ENCODE measurements around the gene ARHGEF7.

ARHGEF7 gene

DNA sequence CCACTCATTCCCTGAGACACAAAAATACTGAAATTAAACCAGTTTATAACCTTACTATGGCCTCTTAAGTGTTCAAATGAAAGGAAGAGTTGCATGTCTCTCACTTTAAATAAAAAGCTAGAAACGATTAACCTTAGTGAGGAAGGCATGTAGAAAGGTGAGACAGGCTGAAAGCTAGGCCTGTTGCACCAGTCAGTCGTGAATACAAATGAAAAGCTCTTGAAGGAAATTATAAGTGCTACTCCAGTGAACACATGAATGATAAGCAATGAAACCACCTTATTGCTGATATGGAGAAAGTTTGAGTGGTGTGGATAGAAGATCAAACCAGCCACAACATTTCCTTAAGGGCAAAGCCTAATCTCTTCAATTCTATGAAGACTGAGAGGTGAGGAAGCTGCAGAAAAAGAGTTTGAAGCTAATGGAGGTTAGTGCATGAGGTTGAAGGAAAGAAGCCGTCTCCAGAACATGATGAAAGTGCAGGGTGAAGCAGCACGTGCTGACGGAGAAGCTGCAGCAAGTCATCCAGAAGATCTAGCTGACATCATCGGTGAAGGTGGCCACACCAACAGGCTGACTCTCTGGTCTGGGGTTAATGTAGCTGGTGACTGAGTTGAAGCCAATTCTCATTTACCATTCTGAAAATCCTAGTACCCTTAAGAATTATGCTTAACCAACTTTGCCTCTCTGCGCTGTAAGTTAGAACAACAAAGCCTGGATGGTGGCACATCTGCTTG lies 110.9 kb downstream of the ARHGEF7 start:
- no peak for DNase-seq (ENCODE audit: low spot score)

DNA sequence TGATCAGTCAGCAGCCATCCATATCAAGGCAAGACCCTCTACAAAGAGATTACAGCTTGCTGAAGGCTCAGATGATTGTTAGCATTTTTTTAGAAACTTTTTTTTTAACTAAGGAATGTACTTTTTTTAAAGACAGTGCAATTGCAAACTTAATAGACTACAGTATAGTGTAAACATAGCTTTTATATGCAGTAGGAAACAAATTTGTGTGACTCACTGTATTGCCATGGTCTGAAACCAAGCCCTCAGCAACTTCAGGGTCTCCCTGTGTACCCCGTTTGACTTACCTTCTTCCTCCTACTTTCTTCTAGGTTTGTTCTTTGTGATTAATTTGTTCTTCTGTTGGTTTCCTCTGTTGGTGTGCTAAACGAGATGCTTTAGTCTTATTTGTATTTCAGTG lies 112.3 kb downstream of the ARHGEF7 start:
- DNase-seq (ENCODE audit: low spot score): no peak

DNA sequence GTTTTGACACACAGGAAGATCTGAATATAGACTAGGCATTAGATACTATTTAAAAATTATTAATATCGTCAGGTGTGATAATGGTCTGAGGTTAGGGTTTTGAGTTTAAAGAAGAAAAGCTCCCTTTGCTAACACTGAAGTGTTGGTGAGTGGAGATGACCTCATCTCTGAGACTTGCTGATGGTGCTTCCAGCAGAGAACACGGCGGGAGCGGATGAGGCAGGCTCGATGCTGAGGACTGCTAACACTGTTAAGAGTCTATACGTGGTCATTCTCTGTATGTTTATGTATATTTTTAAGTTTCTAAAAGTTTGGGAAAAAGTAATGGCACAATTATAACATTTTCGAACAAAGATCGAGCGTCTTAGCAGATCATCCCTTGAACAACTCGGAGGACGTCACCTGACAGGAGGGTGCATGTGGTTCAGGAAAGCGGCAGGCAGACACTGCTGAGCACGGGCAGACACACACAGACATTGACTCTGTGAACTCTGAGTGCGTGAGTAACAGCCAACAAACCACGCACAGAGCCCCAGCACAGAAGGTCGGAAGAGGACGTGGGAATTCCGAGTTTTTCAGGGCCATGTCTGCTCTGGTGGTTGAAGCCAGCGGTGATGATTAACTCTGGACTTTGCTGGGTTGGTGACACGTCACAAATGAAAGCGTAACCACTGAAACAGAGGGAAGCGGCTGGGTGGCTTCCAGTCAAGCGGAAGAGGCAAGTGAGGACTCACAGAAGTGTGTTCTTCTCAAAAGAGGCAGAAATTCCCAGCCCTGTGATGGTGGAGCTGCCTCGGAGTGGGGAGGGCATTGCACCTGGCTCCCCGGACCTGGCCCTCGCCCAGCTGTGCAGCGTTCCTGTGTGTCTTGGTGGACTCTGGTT lies 113.4 kb downstream of the ARHGEF7 start:
- DNase-seq (ENCODE audit: low spot score): no peak

DNA sequence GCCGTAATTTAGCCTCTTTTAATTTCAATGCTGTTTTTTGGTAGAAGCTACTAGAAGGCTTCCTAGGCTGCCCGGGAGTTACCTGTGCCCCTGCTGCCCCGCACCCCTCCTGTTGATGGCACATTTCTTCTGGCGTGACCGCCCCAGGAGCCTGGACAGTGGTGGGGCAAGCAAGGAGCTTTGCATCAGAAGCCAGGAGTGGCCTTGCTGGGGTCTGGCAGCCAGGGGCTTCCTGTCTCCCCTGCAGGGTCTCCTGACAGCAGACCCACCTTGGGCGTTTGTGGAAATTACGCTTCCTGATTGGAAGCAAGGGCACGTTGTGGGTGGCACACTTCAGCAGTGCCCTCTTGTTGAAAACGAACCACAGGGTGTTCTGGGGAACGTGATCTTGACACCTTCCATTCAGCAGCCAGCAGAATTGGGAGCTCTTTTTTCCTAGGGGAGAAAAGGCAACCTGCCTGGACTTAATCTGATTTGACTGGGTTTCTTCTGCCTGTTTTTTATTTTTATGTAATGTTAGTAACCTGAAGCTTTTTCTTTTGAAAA lies 115.3 kb downstream of the ARHGEF7 start:
- DNase-seq (ENCODE audit: low spot score): no peak

DNA sequence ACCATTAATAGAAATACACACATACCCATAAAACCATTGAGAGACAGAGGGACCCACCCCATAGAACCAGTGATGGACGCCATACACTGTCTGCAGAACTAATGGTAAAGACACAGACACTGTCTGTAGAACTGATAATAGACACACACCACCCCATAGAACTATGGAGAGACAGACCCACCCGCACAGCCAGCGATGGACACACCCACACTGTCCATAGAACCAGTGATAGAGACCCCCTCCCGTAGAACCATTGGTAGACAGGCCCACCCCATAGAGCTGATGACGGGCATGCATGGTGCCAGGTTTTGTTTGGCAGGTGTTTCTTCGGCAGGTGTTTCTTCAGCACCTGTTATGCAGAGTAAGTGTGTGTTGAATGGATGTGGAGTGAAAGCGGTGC lies 117.1 kb downstream of the ARHGEF7 start:
- no peak for DNase-seq (ENCODE audit: low spot score)

DNA sequence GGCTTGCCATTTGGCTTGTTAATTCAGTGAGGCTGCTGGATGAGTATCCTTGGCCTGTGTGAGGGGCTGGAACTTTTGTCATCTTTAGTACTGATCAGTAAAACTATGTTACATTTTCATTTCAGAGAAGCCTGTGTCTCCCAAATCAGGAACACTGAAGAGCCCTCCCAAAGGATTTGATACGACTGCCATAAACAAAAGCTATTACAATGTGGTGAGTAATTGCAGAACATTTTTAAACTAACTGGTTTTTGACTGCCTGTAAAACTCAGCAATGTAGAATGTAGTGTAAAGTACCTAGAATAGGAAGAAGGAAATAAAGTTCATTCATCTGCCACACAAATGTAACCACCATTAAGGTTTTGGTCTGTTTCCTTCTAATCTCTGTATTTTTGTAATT lies 118.0 kb downstream of the ARHGEF7 start:
- no peak for DNase-seq (ENCODE audit: low spot score)

DNA sequence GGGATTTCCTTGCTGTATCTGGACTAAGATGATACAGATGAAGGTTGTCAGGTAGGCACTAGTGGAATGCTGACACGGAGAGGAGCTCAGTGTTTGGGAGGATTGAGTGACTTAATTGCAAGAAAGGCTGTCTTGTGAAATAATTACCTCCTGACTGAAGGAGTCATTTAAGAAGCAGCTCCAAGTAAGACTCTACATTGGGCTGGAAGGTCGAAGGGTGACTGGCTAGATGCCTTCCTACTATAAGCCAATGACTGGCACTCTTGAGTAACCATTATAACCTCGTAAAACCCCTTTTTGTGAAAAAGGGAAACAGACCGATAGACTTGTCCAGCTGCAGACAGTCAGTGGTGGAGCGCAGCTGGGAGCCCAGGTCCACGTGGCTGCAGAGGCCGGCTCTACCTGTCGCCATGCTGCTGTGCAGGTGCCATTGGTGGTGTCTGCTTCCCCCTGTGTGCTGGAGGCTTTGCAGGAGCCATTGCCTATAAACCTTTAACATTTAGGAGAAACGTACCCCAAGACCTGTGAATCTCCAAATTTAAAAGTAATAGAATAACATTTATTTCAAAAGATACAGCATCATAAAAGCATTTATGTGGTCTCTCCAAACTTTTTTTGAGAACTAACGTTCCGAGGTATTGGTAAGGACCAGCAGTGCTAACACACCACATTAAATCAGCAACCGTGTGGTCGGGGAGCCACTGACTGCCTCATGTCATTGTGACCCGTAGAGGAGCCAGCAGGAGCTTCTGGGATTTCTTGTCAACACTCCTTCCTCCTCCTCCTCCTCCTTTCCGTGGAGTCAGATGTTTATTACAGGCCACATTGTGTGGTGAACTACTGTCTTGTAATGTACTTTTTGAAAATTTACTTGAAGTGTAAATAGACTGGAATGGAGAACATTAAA lies 124.9 kb downstream of the ARHGEF7 start:
- no peak for DNase-seq (ENCODE audit: low spot score)

DNA sequence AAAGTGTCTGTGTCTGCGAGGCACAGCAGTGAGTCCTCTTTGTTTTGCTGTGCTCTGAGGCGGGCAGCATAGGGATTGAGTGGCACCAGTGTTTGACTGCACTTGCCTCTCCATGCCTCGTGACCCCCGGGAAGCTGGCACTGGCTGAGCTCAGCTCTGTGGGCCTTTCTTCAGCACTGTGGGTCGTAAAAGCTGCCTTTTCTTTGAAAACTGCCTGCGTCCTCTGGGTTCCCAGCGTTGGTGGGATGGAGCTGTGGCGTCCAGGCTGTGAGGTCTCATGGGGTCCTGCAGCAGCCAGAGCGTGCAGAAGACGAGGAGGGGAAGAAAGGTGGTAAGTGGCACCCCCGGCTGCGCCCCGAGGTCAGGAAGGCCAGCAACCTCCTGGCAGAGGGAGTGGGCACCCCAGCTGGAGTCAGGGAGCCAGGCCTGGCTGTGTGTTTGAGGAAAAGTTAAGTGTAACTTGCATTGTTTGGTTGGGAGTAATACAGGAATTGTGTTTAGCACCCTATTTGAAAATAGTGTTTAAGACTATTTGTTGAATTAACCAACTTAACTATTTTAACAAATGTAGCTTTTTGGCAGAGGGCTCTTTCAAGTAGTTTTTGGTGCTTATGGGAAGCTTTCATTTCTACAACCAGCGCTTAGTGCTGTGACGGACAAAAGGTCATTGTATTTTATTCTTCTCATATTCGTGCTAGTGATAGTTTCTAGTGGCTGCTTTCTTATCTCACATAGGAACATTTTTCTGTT lies 126.1 kb downstream of the ARHGEF7 start:
- no peak for DNase-seq (ENCODE audit: low spot score)

DNA sequence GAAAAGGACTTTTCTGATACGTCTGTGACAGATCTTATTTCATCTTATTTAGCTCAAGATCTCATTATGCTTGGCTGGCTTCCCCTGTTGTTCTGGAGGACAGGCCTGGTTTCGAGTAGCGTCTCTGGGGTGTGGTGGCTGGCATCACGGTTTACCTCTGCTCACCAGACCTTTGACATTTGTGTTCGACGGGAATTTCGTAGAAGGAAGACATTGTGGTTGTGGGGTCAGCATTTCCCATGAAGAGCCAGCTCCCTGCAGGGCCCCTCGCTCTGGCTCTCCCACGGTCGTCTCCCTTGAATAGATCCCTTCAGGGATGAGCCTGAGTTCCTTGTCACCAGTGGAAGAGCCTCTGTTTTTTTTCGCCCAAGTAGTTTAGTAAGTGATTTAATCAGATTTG lies 126.8 kb downstream of the ARHGEF7 start:
- DNase-seq (ENCODE audit: low spot score): no peak

DNA sequence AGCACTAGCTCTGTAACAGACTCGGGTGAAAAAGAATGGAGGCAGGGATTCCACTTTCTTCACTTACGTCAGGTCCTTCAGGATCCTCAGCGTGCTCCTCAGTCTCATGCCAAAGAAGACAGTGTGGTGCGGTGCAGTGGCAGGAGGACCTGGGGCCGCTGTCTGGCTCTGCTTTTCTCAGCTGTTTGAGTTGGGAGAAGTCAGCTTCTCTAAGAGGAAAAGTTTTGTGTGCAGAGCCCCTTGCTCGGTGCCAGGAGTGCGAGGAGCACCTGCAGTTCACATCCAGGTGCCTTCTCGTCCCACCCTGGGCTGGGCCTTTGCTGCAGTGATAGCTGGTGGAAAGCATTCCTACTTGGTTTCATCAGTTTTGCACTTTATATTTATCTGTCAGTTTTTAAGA lies 127.5 kb downstream of the ARHGEF7 start:
- DNase-seq (ENCODE audit: low spot score): no peak

DNA sequence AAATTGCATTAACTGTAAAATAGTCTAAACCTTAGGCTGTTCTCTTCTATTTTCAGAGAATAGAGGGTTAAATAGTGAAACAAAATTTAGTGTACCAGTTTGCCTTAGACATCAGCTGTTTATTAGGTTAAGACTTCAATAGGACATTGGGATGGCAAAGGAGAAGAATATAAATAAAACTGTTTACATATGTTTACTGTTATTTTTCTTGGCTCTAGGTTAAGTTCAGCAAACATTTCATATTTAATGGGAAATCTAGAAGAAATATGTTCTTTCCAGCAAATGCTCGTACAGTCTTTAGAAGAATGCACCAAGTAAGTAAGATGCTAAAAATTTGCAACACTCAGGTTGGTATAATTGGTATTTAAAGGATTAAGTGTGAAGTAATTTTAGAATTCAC lies 128.9 kb downstream of the ARHGEF7 start:
- no peak for DNase-seq (ENCODE audit: low spot score)

DNA sequence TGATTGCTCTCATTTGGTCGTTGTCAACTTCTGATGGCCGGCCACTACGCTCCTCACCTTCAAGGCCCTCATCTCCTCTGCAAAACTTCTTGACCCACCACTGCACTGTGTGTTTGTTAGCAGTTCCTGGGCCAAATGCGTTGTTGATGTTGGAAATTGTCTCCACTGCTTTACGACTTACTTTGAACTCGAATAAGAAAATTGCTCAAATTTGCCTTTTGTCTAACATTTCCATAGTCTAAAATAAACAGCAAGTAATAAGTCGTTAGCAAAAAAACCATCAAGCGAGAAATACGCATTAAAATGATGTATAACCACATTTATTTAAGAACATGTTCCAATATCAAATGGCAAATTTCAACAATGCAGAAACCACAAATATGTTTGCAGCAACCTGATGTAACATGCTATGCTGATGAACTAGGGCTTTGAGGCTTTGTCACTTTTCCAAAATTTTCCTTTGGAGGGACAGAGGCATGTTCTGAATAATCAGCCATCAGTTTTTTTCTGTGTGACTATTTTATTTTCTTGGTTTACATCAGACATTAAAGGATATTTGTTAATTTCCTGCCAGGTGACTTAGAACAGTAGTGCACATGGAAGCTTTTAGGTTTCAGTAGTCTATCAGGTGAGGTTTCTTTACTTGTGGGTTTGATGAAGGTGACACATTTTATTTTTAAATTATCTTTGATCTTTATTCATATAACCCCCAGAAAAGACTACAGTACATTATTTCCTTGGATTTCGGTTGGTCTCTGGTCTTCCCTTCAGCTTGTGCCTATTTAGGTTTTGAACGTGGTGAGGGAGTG lies 130.7 kb downstream of the ARHGEF7 start:
- no peak for DNase-seq (ENCODE audit: low spot score)

DNA sequence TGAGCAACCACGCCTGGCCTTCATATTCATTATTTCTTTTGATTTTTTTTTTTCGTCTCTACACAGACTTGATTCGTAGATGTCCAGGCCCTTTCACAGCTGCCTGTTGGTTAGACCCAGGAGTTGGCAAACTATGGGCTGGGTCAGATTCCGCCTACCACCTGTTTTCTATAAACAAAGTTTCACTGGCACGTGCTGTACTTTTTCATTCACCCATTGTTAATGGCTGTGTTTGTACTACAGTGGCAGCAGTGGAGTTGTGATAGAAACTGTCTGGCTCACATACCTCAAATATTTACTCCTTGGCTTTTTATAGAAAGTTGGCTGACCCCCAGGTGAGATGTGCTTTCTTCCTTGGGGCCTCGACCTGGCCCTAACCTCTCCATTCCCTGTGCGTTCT lies 132.4 kb downstream of the ARHGEF7 start:
- DNase-seq (ENCODE audit: low spot score): no peak

DNA sequence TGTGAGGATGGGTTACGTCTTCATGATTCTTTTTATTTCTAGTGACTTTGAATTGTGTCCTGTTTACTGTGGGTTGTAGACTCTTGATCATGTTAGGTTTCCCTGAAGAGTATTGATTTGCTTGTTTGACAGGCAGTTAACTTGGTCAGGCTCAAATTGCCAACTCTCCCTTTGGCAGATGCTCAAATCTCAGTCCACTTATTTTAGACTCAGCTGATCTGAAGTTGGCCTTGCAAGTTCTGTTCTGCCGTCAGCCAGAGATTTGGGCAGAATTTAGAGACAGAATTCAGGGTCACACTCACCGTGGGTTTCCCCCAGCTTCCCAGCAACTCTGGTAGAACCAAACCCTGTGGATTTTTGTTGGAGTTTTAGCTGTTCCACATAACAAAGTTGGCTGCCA lies 133.7 kb downstream of the ARHGEF7 start:
- no peak for DNase-seq (ENCODE audit: low spot score)

DNA sequence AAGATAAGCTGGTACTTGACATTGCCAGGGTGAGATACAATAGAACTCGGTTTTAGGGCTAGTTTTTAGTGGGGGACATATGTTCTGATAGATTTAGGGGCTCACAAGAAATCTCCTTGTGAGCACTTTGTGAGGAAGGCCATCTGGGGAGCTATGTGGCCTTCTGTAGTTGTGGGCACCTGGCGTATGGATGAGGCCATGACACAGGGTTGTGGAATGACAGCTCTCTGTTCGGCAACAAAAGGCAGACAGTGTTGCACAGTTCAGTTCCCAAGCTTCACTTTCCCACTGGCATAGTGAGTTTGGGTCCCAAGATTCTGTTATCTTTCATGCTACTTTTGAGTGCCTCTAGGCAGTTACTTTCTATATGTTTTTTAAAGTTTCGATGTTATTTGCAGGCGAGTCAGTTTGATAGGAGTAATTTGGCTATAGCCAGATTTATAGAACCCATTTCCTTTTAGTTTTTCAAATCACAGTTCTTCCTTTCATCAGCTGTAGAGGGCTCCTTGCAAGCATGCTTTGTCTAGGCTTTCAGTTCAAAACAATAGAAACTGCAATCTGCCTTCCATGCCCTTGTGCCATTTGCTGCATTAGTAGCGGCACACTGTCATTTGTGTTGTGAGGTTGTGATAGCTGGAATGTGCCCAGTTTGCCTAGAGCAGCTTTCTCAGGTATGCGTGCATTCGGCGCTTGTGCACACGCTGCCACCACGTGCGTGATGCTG lies 134.7 kb downstream of the ARHGEF7 start:
- no peak for DNase-seq (ENCODE audit: low spot score)

DNA sequence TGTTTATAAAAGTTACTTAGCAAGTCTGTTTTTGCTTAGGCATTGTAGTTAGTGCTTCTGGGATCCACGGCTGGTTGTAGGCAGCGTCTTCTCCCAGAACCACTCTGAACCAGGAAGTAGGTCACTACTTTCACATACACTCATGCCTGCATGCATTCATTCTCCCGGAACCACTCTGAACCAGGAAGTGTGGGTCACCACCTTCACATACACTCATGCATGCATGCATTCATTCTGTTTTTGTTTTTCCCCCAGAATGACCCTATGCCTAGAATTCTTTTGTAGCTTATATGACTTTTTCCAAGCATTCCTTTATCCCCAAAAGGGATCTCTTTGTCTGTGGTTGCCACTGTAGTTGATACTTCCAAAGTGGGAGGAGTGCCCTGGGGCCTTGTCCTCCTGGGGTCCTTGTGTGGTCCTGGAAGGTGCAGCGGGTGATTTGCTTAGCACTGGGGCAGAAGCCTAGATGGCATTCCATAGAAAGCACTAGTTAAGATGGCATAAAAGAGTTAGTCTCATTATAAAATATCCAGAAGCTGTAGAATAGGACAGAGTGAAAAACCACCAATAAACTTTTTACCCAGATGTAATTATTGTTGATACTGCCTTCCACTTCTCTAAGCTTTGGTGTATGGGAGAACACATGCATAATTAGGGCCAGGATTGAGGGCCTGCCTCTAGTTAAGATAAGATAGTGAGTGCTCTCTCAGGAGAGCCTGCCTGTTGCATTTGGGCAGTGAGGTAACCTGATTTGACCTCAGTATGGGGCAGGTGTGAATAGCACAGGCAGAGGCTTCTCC lies 136.7 kb downstream of the ARHGEF7 start:
- no peak for DNase-seq (ENCODE audit: low spot score)

DNA sequence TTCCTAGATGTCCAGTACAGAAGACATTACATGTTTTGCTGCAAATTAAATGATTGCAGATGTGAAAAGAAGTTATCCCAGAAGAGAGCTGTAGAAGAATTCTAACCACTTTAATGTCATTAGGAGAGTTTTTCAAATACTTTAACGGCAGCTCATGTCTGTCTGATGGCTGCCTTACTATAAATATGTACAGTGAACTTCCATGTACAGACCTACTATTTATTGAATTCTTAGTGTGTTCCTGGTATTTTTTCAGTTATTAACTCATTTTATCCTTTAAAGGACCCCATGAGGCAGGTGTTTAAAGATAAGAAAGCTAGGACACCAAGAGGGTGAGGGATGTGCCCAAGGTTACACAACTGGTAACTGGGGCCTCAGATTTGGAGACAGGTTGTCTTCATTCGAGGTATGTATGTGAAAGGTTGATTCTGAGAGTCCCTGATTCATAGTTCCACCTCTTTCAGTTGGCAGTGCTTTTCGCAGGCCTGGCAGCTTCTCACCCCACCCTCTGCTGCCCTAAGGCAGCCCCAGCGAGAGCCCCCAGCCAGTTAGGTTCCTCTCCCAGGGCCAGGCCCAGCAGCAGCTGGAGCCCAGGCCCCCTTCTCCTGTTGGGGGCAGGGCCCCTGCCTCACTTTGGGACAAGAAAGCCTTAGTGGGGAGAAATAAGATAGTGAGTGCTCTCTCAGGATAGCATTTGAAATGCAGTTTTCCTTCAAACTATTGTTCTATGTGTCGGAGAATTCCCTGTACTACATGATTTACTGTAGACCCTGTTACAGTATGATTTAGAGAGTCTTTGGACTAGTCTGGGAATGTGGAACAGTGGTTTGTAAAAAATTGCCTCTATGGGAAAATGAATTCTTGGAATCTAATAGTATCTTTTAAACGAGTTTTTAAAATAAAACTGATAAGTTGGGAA lies 137.6 kb downstream of the ARHGEF7 start:
- no peak for DNase-seq (ENCODE audit: low spot score)

DNA sequence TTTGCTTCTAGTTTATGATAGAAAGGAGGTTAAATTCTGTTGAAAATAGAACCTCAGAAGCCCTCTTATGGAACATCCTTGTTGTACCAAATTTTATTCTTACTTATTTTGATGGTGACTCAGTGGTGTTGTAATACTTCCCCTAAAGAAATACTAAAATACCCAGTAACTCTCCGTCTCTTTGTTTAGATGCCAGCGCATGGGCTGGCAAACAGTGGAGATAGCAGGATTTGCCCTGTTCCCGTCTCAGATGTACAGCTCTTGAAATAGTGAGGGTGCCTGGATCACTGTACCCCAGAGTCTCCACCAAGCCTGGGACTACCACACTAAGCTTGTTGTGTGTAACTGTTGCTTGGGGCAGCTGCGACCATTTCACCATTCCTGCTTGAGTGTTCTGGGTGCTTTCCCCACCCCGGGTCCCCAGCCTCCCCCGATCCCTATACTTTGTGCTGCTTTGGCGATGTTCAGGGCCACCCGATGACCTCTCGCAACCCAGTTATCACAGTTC lies 138.3 kb downstream of the ARHGEF7 start:
- no peak for DNase-seq (ENCODE audit: low spot score)
